Heart left ventricle (tissue), 16 donors: ENCODE data around the gene TRPM3. TPM values are rescaled to one million over a fixed set of nuclear protein-coding genes. Genes with fewer than 3 reads are reported as not detected.

Experiments
- ATAC-seq, 4 donors: fragments of 200-7000 bp; cut with Tn5 transposase; one replicate each; pipeline ENCODE4 v1.9.1; 2020 to 2022; ENCODE audit warnings: moderate library complexity in 4 of 4, mild to moderate bottlenecking in 3 of 4, moderate number of reproducible peaks in 1 of 4
- DNase-seq, 5 donors: peaks; one replicate each; pipeline ENCODE4 v3.0.0-alpha.2; 2020
- H3K27ac ChIP-seq, 12 donors: fragments of 200-600 bp; sonication (generic) in 4 of 12; one replicate each; pipeline versions ENCODE4 v1.5.0 to v1.8.0; 2016 to 2022; ENCODE audit warnings: mild to moderate bottlenecking in 2 of 12
- H3K27me3 ChIP-seq, 9 donors: fragments of 200-600 bp; sonication (generic) in 2 of 9; one replicate each; pipeline versions ENCODE4 v1.5.1 to v1.8.0; 2016 to 2022; ENCODE audit warnings: mild to moderate bottlenecking in 3 of 9
- H3K36me3 ChIP-seq, 9 donors: fragments of 200-600 bp; sonication (generic) in 2 of 9; one replicate each; pipeline versions ENCODE4 v1.5.0 to v1.8.0; 2018 to 2022; ENCODE audit warnings: mild to moderate bottlenecking in 2 of 9
- H3K4me1 ChIP-seq, 12 donors: fragments of 200-600 bp; sonication (generic) in 4 of 12; one replicate each; pipeline versions ENCODE4 v1.5.0 to v1.8.0; 2016 to 2022; ENCODE audit warnings: mild to moderate bottlenecking in 3 of 12
- H3K4me3 ChIP-seq, 12 donors: fragments of 200-600 bp; sonication (generic) in 4 of 12; one replicate each; pipeline versions ENCODE4 v1.5.0 to v1.8.0; 2017 to 2022; ENCODE audit warnings: mild to moderate bottlenecking in 9 of 12, moderate library complexity in 4 of 12
- H3K9me3 ChIP-seq, 12 donors: fragments of 200-600 bp; sonication (generic) in 4 of 12; one replicate each; pipeline versions ENCODE4 v1.5.0 to v1.8.0; 2016 to 2022; ENCODE audit warnings: mild to moderate bottlenecking in 1 of 12
- POLR2A ChIP-seq, 2 donors: fragments of 450-650 bp; IDR thresholded peaks; one replicate each; pipeline ENCODE4 v1.6.1; 2017; ENCODE audit warnings: antibody characterized with exemption in 2 of 2, mild to moderate bottlenecking in 2 of 2, moderate library complexity in 2 of 2
- WGBS, 4 donors: extraction: QIAGEN DNeasy Blood & Tissue Kit in 2 of 4; methylation state at CpG; one replicate each; pipeline versions ENCODE4 v1.1.5 to v1.1.7; 2013 to 2018; 5-methylcytosine and 5-hydroxymethylcytosine counted together
- intact Hi-C, 10 donors: fragments of 100-400 bp; cut with DNase I; formaldehyde crosslinking; loops; one replicate each; pipeline versions ENCODE4 v1.11.1 to v1.14.2; 2022
- polyA plus RNA-seq, 2 donors: library from polyadenylated mRNA; stranded (reverse); fragments of 200-250 nt; gene quantifications; one replicate each; pipeline ENCODE4 v1.2.3, GENCODE V29; 2013
- total RNA-seq, 9 donors: library from RNA; depleted of rRNA in 2 of 9; stranded (reverse); fragments of >200 nt in 2 of 9; fragmentation: NEBNext Ultra II Directional in 3 of 9; extraction: Animal tissue kit (Norgen Biotek cat#: 25700) in 3 of 9; gene quantifications; one replicate each; pipeline versions ENCODE4 v1.1.0 to v1.2.4, GENCODE V29; 2016 to 2023
- TF ChIP-seq, protein P1 (sequence below), 12 donors: fragments of 200-600 bp; sonication (generic) in 4 of 12; IDR thresholded peaks; one replicate each; pipeline versions ENCODE4 v1.5.0 to v1.8.0; 2018 to 2022; ENCODE audit warnings: antibody characterized with exemption in 12 of 12, mild to moderate bottlenecking in 5 of 12
- donor health status: ischemic (EF 13 %, LVEDD 7.1; RV severe dilation, severe dysfunction).
- donor health status: healthy with polysubstance abuse.
- donor health status: DM: no; HTN: yes; CAD: no.
- donor health status: DM: no; HTN: no; CAD: no.
- donor health status: ischemic (EF 25% LVEDD 6.9; RV normal size, moderate dysfunction).
- donor health status: ischemic (EF 25% LVEDD 5.7; RV mildly dilated, moderate dysfunction).
- donor health status: healthy.
- donor health status: DM: yes; HTN: yes; CAD: no.
- donor health status: ischemic (EF 35%, LVEDD 5.7; RV mildly dilated, moderate dysfunction).
- donor health status: nonischemic (EF 11% LVEDD 7.7; RV severe dilation, severe dysfunction).
- donor health status: DM: yes; HTN: yes; CAD: no.
- donor health status: PGD.
- donor health status: ischemic (EF 29% LVEDD 5.4; RV normal size, mild dysfunction).
- donor health status: nonischemic (EF 23%, LVEDD 6.1; RV moderate dilation, normal function).

TRPM3 gene
- total and polyA plus RNA-seq, 11 donors, result 0.02 to 0.91 (median 0.10) TPM; not detected in 1

- H3K4me1 ChIP-seq, result no peaks in the 10 kb centered on the region
- no peak for DNase-seq
- TF ChIP-seq, protein P1, sequence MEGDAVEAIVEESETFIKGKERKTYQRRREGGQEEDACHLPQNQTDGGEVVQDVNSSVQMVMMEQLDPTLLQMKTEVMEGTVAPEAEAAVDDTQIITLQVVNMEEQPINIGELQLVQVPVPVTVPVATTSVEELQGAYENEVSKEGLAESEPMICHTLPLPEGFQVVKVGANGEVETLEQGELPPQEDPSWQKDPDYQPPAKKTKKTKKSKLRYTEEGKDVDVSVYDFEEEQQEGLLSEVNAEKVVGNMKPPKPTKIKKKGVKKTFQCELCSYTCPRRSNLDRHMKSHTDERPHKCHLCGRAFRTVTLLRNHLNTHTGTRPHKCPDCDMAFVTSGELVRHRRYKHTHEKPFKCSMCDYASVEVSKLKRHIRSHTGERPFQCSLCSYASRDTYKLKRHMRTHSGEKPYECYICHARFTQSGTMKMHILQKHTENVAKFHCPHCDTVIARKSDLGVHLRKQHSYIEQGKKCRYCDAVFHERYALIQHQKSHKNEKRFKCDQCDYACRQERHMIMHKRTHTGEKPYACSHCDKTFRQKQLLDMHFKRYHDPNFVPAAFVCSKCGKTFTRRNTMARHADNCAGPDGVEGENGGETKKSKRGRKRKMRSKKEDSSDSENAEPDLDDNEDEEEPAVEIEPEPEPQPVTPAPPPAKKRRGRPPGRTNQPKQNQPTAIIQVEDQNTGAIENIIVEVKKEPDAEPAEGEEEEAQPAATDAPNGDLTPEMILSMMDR (IDR thresholded peaks at IDR 0.05), result no peak
- TF ChIP-seq POLR2A (IDR thresholded peaks at IDR 0.05), result no peak
- ATAC-seq, result no peak
- no peaks in the 10 kb centered on the region for H3K36me3 ChIP-seq
- H3K27ac ChIP-seq, result no peak overlapping the region
- intact Hi-C loops, result no loop called here
- no peaks in the 10 kb centered on the region for H3K27me3 ChIP-seq
- no peaks in the 10 kb centered on the region for H3K9me3 ChIP-seq
- no peak overlapping the region for H3K4me3 ChIP-seq
Observed at GRCh38 chr9:70947086-70947485, 174.3 kb downstream of the TRPM3 start.

DNA sequence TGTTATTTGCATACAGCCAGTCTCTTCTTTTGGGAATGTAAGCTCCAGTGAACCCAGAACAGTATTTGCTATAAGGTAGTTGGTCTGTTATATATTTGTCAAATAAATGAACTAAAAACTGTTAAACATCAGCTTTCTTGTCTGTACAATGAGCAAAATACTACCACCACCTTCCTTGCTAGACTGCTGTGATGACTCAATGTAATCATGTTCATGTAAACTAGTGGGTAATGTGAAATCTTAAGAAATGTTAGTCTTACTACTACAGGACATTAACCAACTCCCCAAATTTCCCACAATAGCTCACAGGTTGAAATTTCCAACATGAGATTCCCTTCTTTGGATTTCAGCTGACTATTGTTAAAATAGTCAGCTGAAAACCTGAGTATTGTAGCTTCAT, 176.1 kb downstream of the TRPM3 start:
- Histone ChIP-seq H3K36me3 (no peaks in the 10 kb centered on the region), H3K27ac (no peak overlapping the region), H3K27me3 (no peaks in the 10 kb centered on the region), H3K4me3 (no peak overlapping the region), H3K9me3 (no peaks in the 10 kb centered on the region), H3K4me1 (no peaks in the 10 kb centered on the region)
- DNase-seq, result no peak
- no peak for ATAC-seq
- intact Hi-C loops, result no loop called here
- no peak for TF ChIP-seq POLR2A (IDR thresholded peaks at IDR 0.05)
- TF ChIP-seq, protein P1 (IDR thresholded peaks at IDR 0.05), result no peak

- H3K27ac ChIP-seq, result no peak overlapping the region
- H3K4me3 ChIP-seq, result no peak overlapping the region
- TF ChIP-seq, protein P1 (IDR thresholded peaks at IDR 0.05), result no peak
- no peak for TF ChIP-seq POLR2A (IDR thresholded peaks at IDR 0.05)
- 69 to 83% (median 74%) methylated on average over 4 of the region's 4 CpGs for WGBS, 4 donors
- ATAC-seq, result no peak
- DNase-seq, result no peak
- H3K9me3 ChIP-seq, result no peaks in the 10 kb centered on the region
- H3K36me3 ChIP-seq, result no peaks in the 10 kb centered on the region
- H3K4me1 ChIP-seq, result no peaks in the 10 kb centered on the region
- intact Hi-C loops, result no loop called here
- H3K27me3 ChIP-seq, result no peaks in the 10 kb centered on the region
Observed at GRCh38 chr9:70941191-70941590, 180.2 kb downstream of the TRPM3 start.

- Histone ChIP-seq H3K4me1 (no peaks in the 10 kb centered on the region), H3K4me3 (no peak overlapping the region), H3K27ac (no peak overlapping the region), H3K9me3 (no peaks in the 10 kb centered on the region), H3K27me3 (no peaks in the 10 kb centered on the region), H3K36me3 (no peaks in the 10 kb centered on the region)
- TF ChIP-seq, protein P1 (IDR thresholded peaks at IDR 0.05), result no peak
- intact Hi-C loops, result no loop called here
- WGBS, 4 donors, result 50 to 70% (median 54%) methylated on average over 2 of the region's 2 CpGs
- ATAC-seq, result no peak
- no peak for DNase-seq
Observed at GRCh38 chr9:70940605-70941004, 180.8 kb downstream of the TRPM3 start.
